ENCODE data around the gene OSBPL3.

GRCh38 chr7:24908727-24909126 lies 71.3 kb downstream of the OSBPL3 start:
- TF ChIP-seq CTCF (IDR thresholded peaks at IDR 0.05; ENCODE audit: low read depth, low read length, missing input control) (no peak), YY1 (IDR thresholded peaks at IDR 0.05) (no peak)

Measured in liver (tissue), 2 donors.